ENCODE data around the gene RNF208. TPM values are rescaled to one million over a fixed set of nuclear protein-coding genes. Genes with fewer than 3 reads are reported as not detected.

Gene RNF208
- total RNA-seq, 1 donor from 2014 or later = 12.8 TPM

GRCh38 chr9:137184881-137185660, 37.0 kb downstream of the RNF208 start:
- intact Hi-C loops (cut with micrococcal nuclease) = no loop called here
- H3K36me3 Mint-ChIP-seq (ENCODE audit: low read depth) = peaks cover 30% of the 10 kb centered on the region
- no peak overlapping the region for H3K27ac Mint-ChIP-seq
- H3K4me3 Mint-ChIP-seq = no peak overlapping the region
- no peaks in the 10 kb centered on the region for H3K9me3 Mint-ChIP-seq
- DNase-seq = no peak
- no peaks in the 10 kb centered on the region for H3K27me3 Mint-ChIP-seq
- H3K4me1 Mint-ChIP-seq = peaks cover 22% of the 10 kb centered on the region

GRCh38 chr9:137183980-137184595, 38.0 kb downstream of the RNF208 start:
- H3K27ac Mint-ChIP-seq = no peak overlapping the region
- H3K9me3 Mint-ChIP-seq = no peaks in the 10 kb centered on the region
- H3K4me1 Mint-ChIP-seq = peaks cover 18% of the 10 kb centered on the region
- no peak overlapping the region for H3K4me3 Mint-ChIP-seq
- intact Hi-C loops (cut with micrococcal nuclease) = no loop called here
- no peaks in the 10 kb centered on the region for H3K27me3 Mint-ChIP-seq
- peaks cover 31% of the 10 kb centered on the region for H3K36me3 Mint-ChIP-seq (ENCODE audit: low read depth)
- DNase-seq = no peak

- intact Hi-C loops (cut with micrococcal nuclease) = no loop called here
- H3K9me3 Mint-ChIP-seq = no peaks in the 10 kb centered on the region
- H3K36me3 Mint-ChIP-seq (ENCODE audit: low read depth) = peaks cover 27% of the 10 kb centered on the region
- no peak overlapping the region for H3K4me3 Mint-ChIP-seq
- no peak overlapping the region for H3K27ac Mint-ChIP-seq
- H3K4me1 Mint-ChIP-seq = peaks cover 15% of the 10 kb centered on the region
- no peak for DNase-seq
- no peaks in the 10 kb centered on the region for H3K27me3 Mint-ChIP-seq
These were observed 39.2 kb downstream of the RNF208 start for GRCh38 chr9:137182836-137183235.

- no peak overlapping the region for H3K4me3 Mint-ChIP-seq
- intact Hi-C loops (cut with micrococcal nuclease) = no loop called here
- no peaks in the 10 kb centered on the region for H3K27me3 Mint-ChIP-seq
- H3K36me3 Mint-ChIP-seq (ENCODE audit: low read depth) = peaks cover 26% of the 10 kb centered on the region
- DNase-seq = no peak
- H3K27ac Mint-ChIP-seq = no peak overlapping the region
- no peaks in the 10 kb centered on the region for H3K9me3 Mint-ChIP-seq
- peaks cover 5% of the 10 kb centered on the region for H3K4me1 Mint-ChIP-seq
These were observed 40.4 kb downstream of the RNF208 start for GRCh38 chr9:137181680-137182079.

- H3K4me3 Mint-ChIP-seq = no peak overlapping the region
- no peaks in the 10 kb centered on the region for H3K9me3 Mint-ChIP-seq
- peaks cover 26% of the 10 kb centered on the region for H3K36me3 Mint-ChIP-seq (ENCODE audit: low read depth)
- peaks cover 3% of the 10 kb centered on the region for H3K4me1 Mint-ChIP-seq
- no peak overlapping the region for H3K27ac Mint-ChIP-seq
- H3K27me3 Mint-ChIP-seq = no peaks in the 10 kb centered on the region
- DNase-seq = no peak
- intact Hi-C loops (cut with micrococcal nuclease) = no loop called here
These were observed 41.5 kb downstream of the RNF208 start for GRCh38 chr9:137180491-137180890.

GRCh38 chr9:137179761-137180160, 42.3 kb downstream of the RNF208 start:
- peaks cover 3% of the 10 kb centered on the region for H3K4me1 Mint-ChIP-seq
- no peak overlapping the region for H3K4me3 Mint-ChIP-seq
- DNase-seq = no peak
- no peaks in the 10 kb centered on the region for H3K27me3 Mint-ChIP-seq
- H3K9me3 Mint-ChIP-seq = no peaks in the 10 kb centered on the region
- no peak overlapping the region for H3K27ac Mint-ChIP-seq
- peaks cover 26% of the 10 kb centered on the region for H3K36me3 Mint-ChIP-seq (ENCODE audit: low read depth)
- intact Hi-C loops (cut with micrococcal nuclease) = loop anchor here (10.0 kb wide), 1 partner anchor 135 kb away; the partner anchor contains the start of gene NPDC1

- H3K27me3 Mint-ChIP-seq = no peaks in the 10 kb centered on the region
- intact Hi-C loops (cut with micrococcal nuclease) = loop anchor here (10.0 kb wide), 1 partner anchor 134 kb away; the partner anchor contains the start of gene NPDC1
- no peak overlapping the region for H3K4me3 Mint-ChIP-seq
- no peak overlapping the region for H3K27ac Mint-ChIP-seq
- peaks cover 21% of the 10 kb centered on the region for H3K36me3 Mint-ChIP-seq (ENCODE audit: low read depth)
- H3K4me1 Mint-ChIP-seq = peaks cover 2% of the 10 kb centered on the region
- no peak for DNase-seq
- H3K9me3 Mint-ChIP-seq = no peaks in the 10 kb centered on the region
These were observed 43.0 kb downstream of the RNF208 start for GRCh38 chr9:137178939-137179630.

- peaks cover 2% of the 10 kb centered on the region for H3K27me3 Mint-ChIP-seq
- no peaks in the 10 kb centered on the region for H3K9me3 Mint-ChIP-seq
- no peak overlapping the region for H3K4me3 Mint-ChIP-seq
- H3K4me1 Mint-ChIP-seq = no peaks in the 10 kb centered on the region
- no peak overlapping the region for H3K27ac Mint-ChIP-seq
- peaks cover 17% of the 10 kb centered on the region for H3K36me3 Mint-ChIP-seq (ENCODE audit: low read depth)
- no peak for DNase-seq
- intact Hi-C loops (cut with micrococcal nuclease) = loop anchor here (10.0 kb wide), 1 partner anchor 134 kb away; the partner anchor contains the start of gene NPDC1
These were observed 43.7 kb downstream of the RNF208 start for GRCh38 chr9:137178201-137178938.

- Mint-ChIP-seq H3K27me3 (peaks cover 10% of the 10 kb centered on the region), H3K36me3 (ENCODE audit: low read depth) (peaks cover 12% of the 10 kb centered on the region), H3K4me1 (no peaks in the 10 kb centered on the region), H3K4me3 (no peak overlapping the region), H3K9me3 (no peaks in the 10 kb centered on the region), H3K27ac (no peak overlapping the region)
- intact Hi-C loops (cut with micrococcal nuclease) = loop anchor here (10.0 kb wide), 1 partner anchor 132 kb away; the partner anchor contains the start of gene NPDC1
- DNase-seq = peak; percentile 72
These were observed 45.5 kb downstream of the RNF208 start for GRCh38 chr9:137176302-137177182.

- Mint-ChIP-seq H3K27ac (no peak overlapping the region), H3K4me3 (no peak overlapping the region), H3K27me3 (peaks cover 16% of the 10 kb centered on the region), H3K4me1 (no peaks in the 10 kb centered on the region), H3K36me3 (ENCODE audit: low read depth) (peaks cover 12% of the 10 kb centered on the region), H3K9me3 (no peaks in the 10 kb centered on the region)
- intact Hi-C loops (cut with micrococcal nuclease) = loop anchor here (10.0 kb wide), 1 partner anchor 131 kb away; the partner anchor contains the start of gene NPDC1
- DNase-seq = no peak
These were observed 46.6 kb downstream of the RNF208 start for GRCh38 chr9:137175345-137175961.

- H3K4me3 Mint-ChIP-seq = no peak overlapping the region
These were observed 47.2 kb downstream of the RNF208 start for GRCh38 chr9:137174722-137175293.

More at GRCh38 chr9:137174722-137175293, 47.2 kb downstream of the RNF208 start:
- Mint-ChIP-seq H3K27me3 (peaks cover 22% of the 10 kb centered on the region), H3K9me3 (no peaks in the 10 kb centered on the region), H3K4me1 (no peaks in the 10 kb centered on the region), H3K27ac (no peak overlapping the region), H3K36me3 (ENCODE audit: low read depth) (peaks cover 8% of the 10 kb centered on the region)
- intact Hi-C loops (cut with micrococcal nuclease) = loop anchor here (5.0 to 10.0 kb wide), 2 partner anchors 48 to 130 kb away; partner anchors contain the start of gene NPDC1
- no peak for DNase-seq

Measured in activated CD4-positive, alpha-beta T cell treated with anti-CD3 and anti-CD28 coated beads, Interleukin-2, amount 10 ng/mL, durations not matched to agents 24 days and 14 days (primary cell).